GM23338 (cell line): ENCODE results near the gene TUFT1. TPM values are rescaled to one million over a fixed set of nuclear protein-coding genes. Genes with fewer than 3 reads are reported as not detected.
"Not testable (repeated sequence)": the region's sequence is repeated elsewhere in the genome, so short reads cannot be mapped to it uniquely, and the experiment has no call there.

Experiments used
- ATAC-seq: fragments of 200-7000 bp; cut with Tn5 transposase; 3 replicates; pipeline ENCODE4 v1.9.1; 2020
- DNase-seq: peaks from one replicate; pipeline ENCODE4 v3.0.0-alpha.2; 2015; ENCODE audit warnings: low spot score
- H2AFZ ChIP-seq: fragments of 200-600 bp; sonication (generic); 2 replicates; pipeline ENCODE4 v1.8.0; 2016; ENCODE audit warnings: antibody characterized with exemption, mild to moderate bottlenecking, moderate library complexity
- H3F3A ChIP-seq: fragments of 200-600 bp; sonication (generic); replicated peaks from 2 replicates; pipeline ENCODE4 v1.8.0; 2017; ENCODE audit warnings: antibody characterized with exemption, mixed run types, low read depth
- H3K27ac ChIP-seq: fragments of 200-600 bp; sonication (generic); 2 replicates; pipeline ENCODE4 v1.6.1; 2016; ENCODE audit warnings: low read depth
- H3K27me3 ChIP-seq: fragments of 200-600 bp; sonication (generic); 2 replicates; pipeline ENCODE4 v1.8.0; 2016; ENCODE audit warnings: mild to moderate bottlenecking, mixed run types, moderate library complexity; ENCODE audit not compliant: insufficient read depth
- H3K36me3 ChIP-seq: fragments of 200-600 bp; sonication (generic); 2 replicates; pipeline ENCODE4 v1.8.0; 2016; ENCODE audit warnings: mild to moderate bottlenecking; ENCODE audit not compliant: insufficient read depth
- H3K4me1 ChIP-seq: fragments of 200-600 bp; sonication (generic); 2 replicates; pipeline ENCODE4 v1.8.0; 2016; ENCODE audit warnings: mild to moderate bottlenecking, moderate library complexity; ENCODE audit not compliant: insufficient read depth
- H3K4me2 ChIP-seq: fragments of 200-600 bp; sonication (generic); 2 replicates; pipeline ENCODE4 v1.7.1; 2017; ENCODE audit warnings: mixed run types
- H3K4me3 ChIP-seq: fragments of 200-600 bp; sonication (generic); 2 replicates; pipeline ENCODE4 v1.6.1; 2016; ENCODE audit warnings: mixed run types
- H3K79me2 ChIP-seq: fragments of 200-600 bp; sonication (generic); replicated peaks from 2 replicates; pipeline ENCODE4 v1.8.0; 2017; ENCODE audit warnings: mild to moderate bottlenecking; ENCODE audit not compliant: insufficient read depth
- H3K9me2 ChIP-seq: fragments of 200-600 bp; sonication (generic); 2 replicates; pipeline ENCODE4 v1.8.0; 2017; ENCODE audit not compliant: insufficient read depth
- H4K20me1 ChIP-seq: fragments of 200-600 bp; sonication (generic); replicated peaks from 2 replicates; pipeline ENCODE4 v1.8.0; 2017; ENCODE audit warnings: mild to moderate bottlenecking; ENCODE audit not compliant: insufficient read depth
- H3K27ac Mint-ChIP-seq: 2 replicates; pipeline ENCODE4 v1.8.0; 2020; ENCODE audit warnings: inconsistent platforms, mild to moderate bottlenecking, moderate library complexity, mixed read lengths
- H3K27me3 Mint-ChIP-seq: 3 replicates; pipeline ENCODE4 v1.8.0; 2022; ENCODE audit warnings: low read depth, mild to moderate bottlenecking, moderate library complexity, mixed read lengths, inconsistent platforms; ENCODE audit not compliant: insufficient read depth, poor library complexity
- H3K36me3 Mint-ChIP-seq: 3 replicates; pipeline ENCODE4 v1.8.0; 2021; ENCODE audit warnings: low read depth, mild to moderate bottlenecking, inconsistent platforms, moderate library complexity, mixed read lengths
- H3K4me1 Mint-ChIP-seq: 3 replicates; pipeline ENCODE4 v1.8.0; 2020; ENCODE audit warnings: mild to moderate bottlenecking, inconsistent platforms, mixed read lengths
- H3K4me3 Mint-ChIP-seq: 3 replicates; pipeline ENCODE4 v1.8.0; 2021; ENCODE audit warnings: moderate library complexity, mild to moderate bottlenecking, inconsistent platforms, mixed read lengths
- H3K9me3 Mint-ChIP-seq: 3 replicates; pipeline ENCODE4 v1.8.0; 2020; ENCODE audit warnings: moderate library complexity, mild to moderate bottlenecking, inconsistent platforms, mixed read lengths
- ETS1 ChIP-seq: IDR thresholded peaks from 2 replicates; pipeline ENCODE4 v1.6.1; 2016; ENCODE audit warnings: antibody characterized with exemption
- EZH2 ChIP-seq: fragments of 200-600 bp; sonication (generic); IDR thresholded peaks from one replicate; pipeline ENCODE4 v1.8.0; 2017; ENCODE audit warnings: antibody characterized with exemption, mild to moderate bottlenecking, low read depth; ENCODE audit not compliant: unreplicated experiment
- EZH2phosphoT487 ChIP-seq: fragments of 200-600 bp; sonication (generic); IDR thresholded peaks from one replicate; pipeline ENCODE4 v1.8.1; 2018; ENCODE audit warnings: antibody characterized with exemption; ENCODE audit not compliant: unreplicated experiment
- JUNB ChIP-seq: IDR thresholded peaks from one replicate; pipeline ENCODE4 v1.6.1; 2016; ENCODE audit warnings: antibody characterized with exemption; ENCODE audit not compliant: unreplicated experiment
- NANOG ChIP-seq: IDR thresholded peaks from 2 replicates; pipeline ENCODE4 v1.6.1; 2016; ENCODE audit warnings: antibody characterized with exemption, borderline replicate concordance
- STAT1 ChIP-seq: IDR thresholded peaks from one replicate; pipeline ENCODE4 v1.6.1; 2016; ENCODE audit warnings: antibody characterized with exemption; ENCODE audit not compliant: unreplicated experiment
- ZNF114 ChIP-seq: fragments of 250-450 bp; sonication (Bioruptor Pico); IDR thresholded peaks from 2 replicates; pipeline ENCODE4 v1.5.0; 2020; ENCODE audit warnings: mild to moderate bottlenecking, moderate library complexity
- ZNF331 ChIP-seq: fragments of 250-450 bp; sonication (Bioruptor Pico); IDR thresholded peaks from 2 replicates; pipeline ENCODE4 v1.5.0; 2020; ENCODE audit warnings: low read depth, mild to moderate bottlenecking, moderate library complexity
- polyA plus RNA-seq: library from polyadenylated mRNA; unstranded; fragments of >200 nt; fragmentation: Nextera tagmentation; extraction: Ambion mirVana; gene quantifications from 2 replicates; pipeline ENCODE4 v1.2.1, GENCODE V29; 2016
- total RNA-seq: library from RNA; depleted of rRNA; stranded (reverse); fragments of >200 nt; shearing (Covaris generic); gene quantifications from 2 replicates; pipeline ENCODE4 v1.2.3, GENCODE V29; 2014

TUFT1 gene
- total and polyA plus RNA-seq, 2 experiments from 2014 or later = 6.0 to 11.9 TPM

- TF ChIP-seq STAT1 = no peak
- Mint-ChIP-seq H3K27ac (peak overlapping the region; percentile 62; the same call in 1 of the 2 replicates), H3K4me3 (no peak overlapping the region), H3K27me3 (peaks cover 3% of the 10 kb centered on the region), H3K36me3 (no peaks in the 10 kb centered on the region; the same call in 2 of the 3 replicates), H3K9me3 (no peaks in the 10 kb centered on the region), H3K4me1 (peaks cover 31% of the 10 kb centered on the region)
- Histone ChIP-seq H3K4me2 (no peak overlapping the region), H4K20me1 (peaks cover 21% of the 10 kb centered on the region), H3K79me2 (peaks cover 100% of the 10 kb centered on the region), H3K4me3 (no peak overlapping the region), H3K9me2 (no peaks in the 10 kb centered on the region), H3F3A (no peaks in the 10 kb centered on the region), H3K36me3 (0 out of 2 replicates have a peak, but pooled peaks cover 3% of the 10 kb centered on the region), H2AFZ (no peak overlapping the region), H3K4me1 (peaks cover 9% of the 10 kb centered on the region), H3K27me3 (no peaks in the 10 kb centered on the region), H3K27ac (no peak overlapping the region)
- DNase-seq (no peak), ATAC-seq (no peak)
Observed at GRCh38 chr1:151618470-151618869, 78.4 kb downstream of the TUFT1 start.

- peaks cover 18% of the 10 kb centered on the region for H4K20me1 ChIP-seq
- not testable (repeated sequence) for H3K27ac Mint-ChIP-seq, H3K4me1 ChIP-seq, H3K36me3 Mint-ChIP-seq, H3K36me3 ChIP-seq, H3K4me2 ChIP-seq, H3K27me3 ChIP-seq, H3K4me3 ChIP-seq, H3K4me3 Mint-ChIP-seq, H3K9me2 ChIP-seq, H2AFZ ChIP-seq, H3F3A ChIP-seq, H3K27me3 Mint-ChIP-seq, H3K9me3 Mint-ChIP-seq, DNase-seq
- H3K27ac ChIP-seq = 0 out of 2 replicates have a peak overlapping the region, but pooled peaks have one; percentile 68
- peak; percentile 53 for ATAC-seq
- peaks cover 27% of the 10 kb centered on the region for H3K4me1 Mint-ChIP-seq
- H3K79me2 ChIP-seq = peaks cover 100% of the 10 kb centered on the region
Observed at GRCh38 chr1:151618996-151619395, 78.9 kb downstream of the TUFT1 start.

GRCh38 chr1:151619489-151620093 is 79.5 kb downstream of the TUFT1 start:
- Histone ChIP-seq H2AFZ (no peak overlapping the region), H3K9me2 (no peaks in the 10 kb centered on the region), H3K4me1 (peaks cover 9% of the 10 kb centered on the region), H3K4me2 (no peak overlapping the region), H3K79me2 (peaks cover 97% of the 10 kb centered on the region), H3K27me3 (no peaks in the 10 kb centered on the region), H3F3A (no peaks in the 10 kb centered on the region), H3K27ac (peak overlapping the region; percentile 68), H4K20me1 (peaks cover 14% of the 10 kb centered on the region), H3K4me3 (no peak overlapping the region), H3K36me3 (0 out of 2 replicates have a peak, but pooled peaks cover under 1% of the 10 kb centered on the region)
- Mint-ChIP-seq H3K27ac (peak overlapping the region; percentile 25; the same call in 1 of the 2 replicates), H3K9me3 (no peaks in the 10 kb centered on the region), H3K27me3 (peaks cover 3% of the 10 kb centered on the region), H3K4me3 (no peak overlapping the region), H3K4me1 (peaks cover 25% of the 10 kb centered on the region), H3K36me3 (no peaks in the 10 kb centered on the region)
- no peak for DNase-seq
- ATAC-seq = peak; percentile 61
- TF ChIP-seq EZH2phosphoT487 = no peak
- TF ChIP-seq EZH2 = no peak

GRCh38 chr1:151620286-151620685 is 80.2 kb downstream of the TUFT1 start:
- TF ChIP-seq ZNF114 = no peak
- TF ChIP-seq NANOG = no peak
- no peak for TF ChIP-seq ETS1
- no peak for TF ChIP-seq ZNF331 (CRISPR knock-in tag)
- TF ChIP-seq JUNB = no peak
- TF ChIP-seq EZH2 = no peak
- H3K9me3 Mint-ChIP-seq = no peaks in the 10 kb centered on the region
- no peak for ATAC-seq
- peak overlapping the region; percentile 38; the same call in 1 of the 2 replicates for H3K27ac Mint-ChIP-seq
- Histone ChIP-seq H3K27me3 (no peaks in the 10 kb centered on the region), H2AFZ (no peak overlapping the region), H3K27ac (0 out of 2 replicates have a peak overlapping the region, but pooled peaks have one; percentile 8), H3K36me3 (no peaks in the 10 kb centered on the region), H3K4me1 (peaks cover 9% of the 10 kb centered on the region), H3K79me2 (peaks cover 97% of the 10 kb centered on the region), H3K4me3 (no peak overlapping the region), H3K4me2 (no peak overlapping the region), H3F3A (no peaks in the 10 kb centered on the region), H3K9me2 (no peaks in the 10 kb centered on the region), H4K20me1 (peaks cover 19% of the 10 kb centered on the region)
- no peaks in the 10 kb centered on the region for H3K36me3 Mint-ChIP-seq
- H3K27me3 Mint-ChIP-seq = peaks cover 3% of the 10 kb centered on the region
- H3K4me3 Mint-ChIP-seq = no peak overlapping the region
- H3K4me1 Mint-ChIP-seq = peaks cover 23% of the 10 kb centered on the region
- DNase-seq = no peak
